ENCODE results near the gene GTF2F2. TPM values are rescaled to one million over a fixed set of nuclear protein-coding genes. Genes with fewer than 3 reads are reported as not detected.

The GTF2F2 gene
- total and polyA plus RNA-seq, 2 donors (not counting 3 experiments of a cell fraction or from before 2014, with no cell fraction given): 7.5 to 23.6 TPM

DNA sequence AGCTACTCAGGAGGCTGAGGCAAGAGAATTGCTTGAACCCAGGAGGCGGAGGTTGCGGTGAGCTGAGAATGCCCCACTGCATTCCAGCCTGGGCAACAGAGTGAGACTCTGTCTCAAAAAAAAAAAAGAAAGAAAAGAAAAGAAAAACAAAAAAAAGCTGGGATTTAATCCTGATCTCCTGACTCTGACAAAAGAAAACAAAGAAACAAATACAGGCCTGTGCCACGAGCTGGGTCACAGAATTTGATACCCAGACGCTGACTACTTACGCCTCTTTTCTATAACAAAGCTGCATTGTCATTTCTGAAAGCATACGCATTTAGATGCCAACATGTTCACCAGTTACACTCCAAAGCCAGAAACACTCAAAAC is 18.2 kb upstream of the GTF2F2 start:
- H3K27ac ChIP-seq (ENCODE audit: insufficient read depth, low read depth, low read length): no peak overlapping the region
- no peaks in the 10 kb centered on the region for H3K9me3 ChIP-seq (replicated peaks; ENCODE audit: control insufficient read depth, insufficient read depth, low read length)
- H3K4me1 ChIP-seq (ENCODE audit: control insufficient read depth, extremely low read depth, insufficient read depth, low read length): no peaks in the 10 kb centered on the region
- BruUV-seq (replicated peaks): no TSS peak
- H3K79me2 ChIP-seq (ENCODE audit: control insufficient read depth, insufficient read depth, low read length): no peaks in the 10 kb centered on the region
- no peak overlapping the region for H3K4me2 ChIP-seq (ENCODE audit: insufficient read depth, low read length)
- ChIA-PET POLR2A (no interaction called here), CTCF (interaction anchor here (0.9 to 1.5 kb wide), 2 partner anchors 128 to 169 kb away, joined by 4 read pairs; no protein-coding TSS in a partner anchor)
- intact Hi-C loops (cut with micrococcal nuclease): no loop called here
- FAIRE-seq (no peak), DNase-seq (ENCODE audit: low read depth, low spot score) (no peak)
- TF ChIP-seq EZH2 (IDR thresholded peaks at IDR 0.05; ENCODE audit: borderline replicate concordance, low read depth, low read length, severe bottlenecking) (no peak), FOS (IDR thresholded peaks at IDR 0.05; ENCODE audit: borderline replicate concordance, insufficient read depth, low read length) (no peak), JUN (IDR thresholded peaks at IDR 0.05; ENCODE audit: borderline replicate concordance, insufficient read depth, insufficient read length, low read depth) (no peak), MYC (IDR thresholded peaks at IDR 0.05; ENCODE audit: low read depth, low read length) (no peak), POLR2AphosphoS5 (IDR thresholded peaks at IDR 0.05; ENCODE audit: insufficient read depth, low read depth, low read length) (no peak), GATA2 (IDR thresholded peaks at IDR 0.05; ENCODE audit: insufficient read depth, insufficient read length, low read depth, low read length) (no peak)
- TF ChIP-seq, protein P1, sequence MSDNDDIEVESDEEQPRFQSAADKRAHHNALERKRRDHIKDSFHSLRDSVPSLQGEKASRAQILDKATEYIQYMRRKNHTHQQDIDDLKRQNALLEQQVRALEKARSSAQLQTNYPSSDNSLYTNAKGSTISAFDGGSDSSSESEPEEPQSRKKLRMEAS (IDR thresholded peaks at IDR 0.05; ENCODE audit: insufficient read depth, insufficient read length): no peak
- TF ChIP-seq, protein P2, sequence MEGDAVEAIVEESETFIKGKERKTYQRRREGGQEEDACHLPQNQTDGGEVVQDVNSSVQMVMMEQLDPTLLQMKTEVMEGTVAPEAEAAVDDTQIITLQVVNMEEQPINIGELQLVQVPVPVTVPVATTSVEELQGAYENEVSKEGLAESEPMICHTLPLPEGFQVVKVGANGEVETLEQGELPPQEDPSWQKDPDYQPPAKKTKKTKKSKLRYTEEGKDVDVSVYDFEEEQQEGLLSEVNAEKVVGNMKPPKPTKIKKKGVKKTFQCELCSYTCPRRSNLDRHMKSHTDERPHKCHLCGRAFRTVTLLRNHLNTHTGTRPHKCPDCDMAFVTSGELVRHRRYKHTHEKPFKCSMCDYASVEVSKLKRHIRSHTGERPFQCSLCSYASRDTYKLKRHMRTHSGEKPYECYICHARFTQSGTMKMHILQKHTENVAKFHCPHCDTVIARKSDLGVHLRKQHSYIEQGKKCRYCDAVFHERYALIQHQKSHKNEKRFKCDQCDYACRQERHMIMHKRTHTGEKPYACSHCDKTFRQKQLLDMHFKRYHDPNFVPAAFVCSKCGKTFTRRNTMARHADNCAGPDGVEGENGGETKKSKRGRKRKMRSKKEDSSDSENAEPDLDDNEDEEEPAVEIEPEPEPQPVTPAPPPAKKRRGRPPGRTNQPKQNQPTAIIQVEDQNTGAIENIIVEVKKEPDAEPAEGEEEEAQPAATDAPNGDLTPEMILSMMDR (IDR thresholded peaks at IDR 0.05; ENCODE audit: extremely low read depth in 1 of 2, insufficient read depth in 1 of 2, low read depth in 1 of 2, low read length in 2 of 2): no peak
- peaks cover 2 to 10% of the 10 kb centered on the region in 2 experiments for H3K27me3 ChIP-seq (ENCODE audit: control insufficient read depth in 2 of 2, insufficient read depth in 2 of 2, low read length in 2 of 2)
- H2AFZ ChIP-seq (ENCODE audit: low read depth, low read length): no peak overlapping the region
- H4K20me1 ChIP-seq (replicated peaks; ENCODE audit: control insufficient read depth, extremely low read depth, insufficient read depth, low read length): no peaks in the 10 kb centered on the region
- no peaks in the 10 kb centered on the region for H3K9me1 ChIP-seq (replicated peaks; ENCODE audit: control insufficient read depth, extremely low read depth, insufficient read depth, low read length)
- no peak overlapping the region for H3K9ac ChIP-seq (replicated peaks; ENCODE audit: extremely low read depth, insufficient read depth, low read length)
- no peak overlapping the region for H3K4me3 ChIP-seq (replicated peaks in 1 of 3; ENCODE audit: insufficient read depth in 1 of 3, low read depth in 1 of 3, low read length in 3 of 3)
- H3K36me3 ChIP-seq (ENCODE audit: control insufficient read depth in 2 of 2, extremely low read depth in 1 of 2, insufficient read depth in 2 of 2, low read length in 2 of 2): no peaks in the 10 kb centered on the region
- dilution Hi-C loops (cut with MboI; ENCODE audit: extremely low pct_ligation_motif_present, low sequenced_read_pairs): no loop called here
